HepG2 (cell line): ENCODE data around the gene CENPO. TPM values are rescaled to one million over a fixed set of nuclear protein-coding genes. Genes with fewer than 3 reads are reported as not detected.

Experiments used
- ATF7 ChIP-seq, 2 experiments: fragments of 450-650 bp in 1 of 2; sonication (generic) in 1 of 2; formaldehyde crosslinking in 1 of 2; IDR thresholded peaks; 2 replicates each; pipeline versions ENCODE4 v1.4.0 to v1.6.1; 2016 to 2020; ENCODE audit warnings: antibody characterized with exemption in 1 of 2, mild to moderate bottlenecking in 1 of 2, missing genetic modification reagents in 1 of 2
- HOXA7 ChIP-seq: sonication (generic); formaldehyde crosslinking; IDR thresholded peaks from 2 replicates; pipeline ENCODE4 v1.8.1; 2022; ENCODE audit warnings: mild to moderate bottlenecking, missing genetic modification reagents, moderate library complexity
- NFATC3 ChIP-seq: sonication (generic); formaldehyde crosslinking; IDR thresholded peaks from 2 replicates; pipeline ENCODE4 v1.5.1; 2020; ENCODE audit warnings: mild to moderate bottlenecking, missing genetic modification reagents
- NR1H2 ChIP-seq: sonication (generic); formaldehyde crosslinking; IDR thresholded peaks from 2 replicates; pipeline ENCODE4 v1.8.1; 2022; ENCODE audit warnings: low read depth, missing genetic modification reagents, borderline replicate concordance
- PRDM10 ChIP-seq: sonication (generic); formaldehyde crosslinking; IDR thresholded peaks from 2 replicates; pipeline ENCODE4 v1.4.0; 2020; ENCODE audit warnings: low read depth, missing genetic modification reagents
- STAG1 ChIP-seq: sonication (generic); formaldehyde crosslinking; IDR thresholded peaks from 2 replicates; pipeline ENCODE4 v1.4.0; 2020; ENCODE audit warnings: missing genetic modification reagents
- THAP9 ChIP-seq: sonication (generic); formaldehyde crosslinking; IDR thresholded peaks from 2 replicates; pipeline ENCODE4; 2020; ENCODE audit warnings: missing genetic modification reagents, mild to moderate bottlenecking, borderline replicate concordance
- TSC22D2 ChIP-seq: sonication (generic); formaldehyde crosslinking; IDR thresholded peaks from 2 replicates; pipeline ENCODE4 v1.5.1; 2020; ENCODE audit warnings: missing genetic modification reagents, mild to moderate bottlenecking, borderline replicate concordance
- ZFP37 ChIP-seq: sonication (generic); formaldehyde crosslinking; IDR thresholded peaks from 2 replicates; pipeline ENCODE4 v1.4.0; 2020; ENCODE audit warnings: missing genetic modification reagents, borderline replicate concordance
- ZMAT5 ChIP-seq: sonication (generic); formaldehyde crosslinking; IDR thresholded peaks from 2 replicates; pipeline ENCODE4 v1.5.0; 2020; ENCODE audit warnings: mild to moderate bottlenecking, low read depth, missing genetic modification reagents, borderline replicate concordance
- ZNF225 ChIP-seq: sonication (generic); formaldehyde crosslinking; IDR thresholded peaks from 2 replicates; pipeline ENCODE4 v1.4.0; 2020; ENCODE audit warnings: mild to moderate bottlenecking, missing genetic modification reagents
- ZNF253 ChIP-seq: sonication (generic); formaldehyde crosslinking; IDR thresholded peaks from 2 replicates; pipeline ENCODE4 v1.8.0; 2022; ENCODE audit warnings: mild to moderate bottlenecking, missing genetic modification reagents, borderline replicate concordance
- ZNF512B ChIP-seq: sonication (generic); formaldehyde crosslinking; IDR thresholded peaks from 2 replicates; pipeline ENCODE4 v1.5.1; 2020; ENCODE audit warnings: missing genetic modification reagents, mild to moderate bottlenecking, borderline replicate concordance
- ZSCAN29 ChIP-seq: sonication (generic); formaldehyde crosslinking; conservative IDR thresholded peaks from 2 replicates; pipeline ENCODE4 v1.4.0; 2020; ENCODE audit warnings: mild to moderate bottlenecking, missing genetic modification reagents
- polyA plus RNA-seq, 8 experiments: library from polyadenylated mRNA; depleted of rRNA in 3 of 8; stranded (reverse) in 7 of 8; unstranded in 1 of 8; fragments of >200 nt; fragmentation: Illumina TruSeq in 4 of 8; extraction: Trizol in 4 of 8; gene quantifications; 2 replicates each; pipeline versions ENCODE4 v1.2.1 to v1.2.3, GENCODE V29; 2011 to 2016; ENCODE audit warnings: low read depth in 4 of 8, missing spikeins in 1 of 8, mixed read lengths in 1 of 8; ENCODE audit not compliant: insufficient read depth in 1 of 8
- total RNA-seq, 5 experiments: library from RNA; depleted of rRNA; stranded (reverse); fragments of >200 nt; fragmentation: Illumina TruSeq; extraction: Trizol; gene quantifications; 2 replicates each; pipeline ENCODE4 v1.2.3, GENCODE V29; 2016; ENCODE audit warnings: low read depth in 1 of 5

CENPO gene
- total and polyA plus RNA-seq, 2 of the 13 experiments (the other 11 are each of a cell fraction or from before 2014, with no cell fraction given): 19.7 to 35.5 TPM

- TF ChIP-seq THAP9 (CRISPR knock-in tag) (peak; percentile 47), ZNF512B (CRISPR knock-in tag) (0 out of 2 replicates have a peak, but pooled peaks have one; percentile 27), ZNF253 (CRISPR knock-in tag) (no peak), TSC22D2 (0 out of 2 replicates have a peak, but pooled peaks have one; percentile 58), NFATC3 (CRISPR knock-in tag) (no peak), ZMAT5 (CRISPR knock-in tag) (no peak), NR1H2 (CRISPR knock-in tag) (no peak), HOXA7 (CRISPR knock-in tag) (no peak), ZNF225 (CRISPR knock-in tag) (0 out of 2 replicates have a peak, but pooled peaks have one; percentile 44), ZFP37 (CRISPR knock-in tag) (0 out of 2 replicates have a peak, but pooled peaks have one; percentile 25), STAG1 (CRISPR knock-in tag) (peak; percentile 98), PRDM10 (0 out of 2 replicates have a peak, but pooled peaks have one; percentile 27), ZSCAN29 (CRISPR knock-in tag) (no peak; the same call in 1 of the 2 replicates), ATF7 (IDR thresholded peaks at IDR 0.05) (no peak), ATF7 (CRISPR knock-in tag; IDR thresholded peaks at IDR 0.05) (peak; percentile 63; the same call in 1 of the 2 replicates)
Observed at GRCh38 chr2:24827321-24828237, 34.4 kb downstream of the CENPO start (continued).
